CD4-positive, alpha-beta memory T cell (primary cell): Measurements from ENCODE around the gene SMIM22. TPM values are rescaled to one million over a fixed set of nuclear protein-coding genes. Genes with fewer than 3 reads are reported as not detected.

Experiments used
- CTCF ChIA-PET: fragments of 350-600 bp; sonication (Branson Sonifier 250); formaldehyde crosslinking; loops from one replicate; lab custom pipeline; 2021; ENCODE audit warnings: inconsistent platforms; ENCODE audit not compliant: partially characterized antibody; lab: Charles Lee
- POLR2A ChIA-PET: fragments of 350-600 bp; sonication (Branson Sonifier 250); formaldehyde crosslinking; loops from one replicate; lab custom pipeline; 2021; ENCODE audit not compliant: partially characterized antibody; lab: Charles Lee
- DNase-seq, 5 donors: peaks; one replicate each; pipeline versions ENCODE4 v3.0.0 to v3.0.0-alpha.2; 2020 to 2022; ENCODE audit warnings: mixed read lengths in 1 of 5
- H3K27ac ChIP-seq: one replicate; pipeline ENCODE4 v1.7.0; 2013; ENCODE audit warnings: low read depth, low read length
- H3K27me3 ChIP-seq: 2 replicates; pipeline ENCODE4 v1.7.0; 2013; ENCODE audit warnings: mild to moderate bottlenecking, low read length, moderate library complexity; ENCODE audit not compliant: insufficient read depth
- H3K36me3 ChIP-seq: 2 replicates; pipeline ENCODE4 v1.7.0; 2013; ENCODE audit warnings: mild to moderate bottlenecking, low read length, moderate library complexity; ENCODE audit not compliant: insufficient read depth
- H3K4me1 ChIP-seq: 2 replicates; pipeline ENCODE4 v1.7.0; 2013; ENCODE audit warnings: mild to moderate bottlenecking, low read length, moderate library complexity; ENCODE audit not compliant: insufficient read depth
- H3K4me3 ChIP-seq, 2 donors: one replicate each; pipeline ENCODE4 v1.7.0; 2013; ENCODE audit warnings: low read length in 2 of 2, mild to moderate bottlenecking in 1 of 2
- H3K9me3 ChIP-seq, 2 donors: one replicate each; pipeline ENCODE4 v1.7.0; 2013; ENCODE audit warnings: low read length in 2 of 2, control low read depth in 1 of 2; ENCODE audit not compliant: control insufficient read depth in 1 of 2
- H3K27ac Mint-ChIP-seq, 7 donors: one replicate each; pipeline ENCODE4 v1.8.0; 2020 to 2021; ENCODE audit warnings: mixed read lengths in 7 of 7, mild to moderate bottlenecking in 6 of 7, inconsistent platforms in 3 of 7, moderate library complexity in 3 of 7
- H3K27me3 Mint-ChIP-seq, 2 donors: one replicate each; pipeline ENCODE4 v1.8.0; 2020 to 2021; ENCODE audit warnings: mixed read lengths in 2 of 2
- H3K36me3 Mint-ChIP-seq, 2 donors: one replicate each; pipeline ENCODE4 v1.8.0; 2020 to 2021; ENCODE audit warnings: mixed read lengths in 2 of 2, inconsistent platforms in 1 of 2, mild to moderate bottlenecking in 1 of 2
- H3K4me1 Mint-ChIP-seq, 4 donors: one replicate each; pipeline ENCODE4 v1.8.0; 2020 to 2021; ENCODE audit warnings: mixed read lengths in 4 of 4, mild to moderate bottlenecking in 1 of 4
- H3K4me3 Mint-ChIP-seq, 8 donors: one replicate each; pipeline ENCODE4 v1.8.0; 2020 to 2021; ENCODE audit warnings: mixed read lengths in 8 of 8, mild to moderate bottlenecking in 7 of 8, moderate library complexity in 6 of 8, inconsistent platforms in 3 of 8
- H3K9me3 Mint-ChIP-seq, 8 donors: one replicate each; pipeline ENCODE4 v1.8.0; 2020 to 2021; ENCODE audit warnings: mixed read lengths in 8 of 8, mild to moderate bottlenecking in 5 of 8, inconsistent platforms in 3 of 8, moderate library complexity in 1 of 8
- intact Hi-C: fragments of 100-400 bp; cut with micrococcal nuclease; formaldehyde crosslinking; loops from one replicate; pipeline ENCODE4 v1.15.1; 2023
- polyA plus RNA-seq, 2 donors: library from polyadenylated mRNA; unstranded; fragments of 300-500 nt; fragmentation: Illumina TruSeq; gene quantifications; one replicate each; pipeline ENCODE4 v1.2.3, GENCODE V29; 2021
- total RNA-seq, 2 experiments: library from RNA; stranded (reverse); gene quantifications; one replicate each; pipeline ENCODE4 v1.2.3, GENCODE V29; 2021

SMIM22 gene
- total and polyA plus RNA-seq, 4 experiments from 2014 or later, result not detected

DNA sequence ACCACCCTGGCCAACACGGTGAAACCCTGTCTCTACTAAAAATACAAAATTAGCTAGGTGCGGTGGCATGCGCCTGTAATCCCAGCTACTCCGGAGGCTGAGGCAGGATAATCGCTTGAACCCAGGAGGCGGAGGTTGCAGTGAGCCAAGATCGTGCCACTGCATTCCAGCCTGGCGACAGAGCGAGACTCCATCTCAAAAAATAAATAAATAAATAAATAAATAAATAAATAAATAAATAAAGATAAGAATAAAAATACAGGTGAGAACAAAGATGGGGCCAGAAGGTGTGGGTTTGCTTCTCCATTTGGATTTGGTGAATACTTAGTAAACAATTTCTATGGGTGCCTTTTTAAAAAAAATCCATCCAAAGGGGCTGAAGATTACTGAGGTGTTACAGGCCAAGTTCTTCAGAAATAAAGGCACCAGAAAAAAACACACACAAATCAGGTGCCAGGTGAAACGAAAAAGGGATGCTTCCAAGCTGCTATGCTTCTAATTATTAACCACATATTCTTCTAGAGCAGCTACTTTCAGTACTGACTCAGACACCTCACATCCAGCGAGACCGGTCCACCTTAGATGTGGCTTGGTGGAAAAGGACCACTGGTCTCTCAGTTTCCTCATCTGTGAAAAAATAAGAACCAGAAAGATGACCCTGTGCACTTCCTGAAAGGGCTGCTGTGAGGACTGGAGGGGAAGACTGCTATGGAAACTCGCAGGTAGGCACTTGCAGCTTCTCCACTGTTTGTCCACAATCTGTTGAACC, 42.7 kb downstream of the SMIM22 start:
- H3K4me3 Mint-ChIP-seq, result no peak overlapping the region

DNA sequence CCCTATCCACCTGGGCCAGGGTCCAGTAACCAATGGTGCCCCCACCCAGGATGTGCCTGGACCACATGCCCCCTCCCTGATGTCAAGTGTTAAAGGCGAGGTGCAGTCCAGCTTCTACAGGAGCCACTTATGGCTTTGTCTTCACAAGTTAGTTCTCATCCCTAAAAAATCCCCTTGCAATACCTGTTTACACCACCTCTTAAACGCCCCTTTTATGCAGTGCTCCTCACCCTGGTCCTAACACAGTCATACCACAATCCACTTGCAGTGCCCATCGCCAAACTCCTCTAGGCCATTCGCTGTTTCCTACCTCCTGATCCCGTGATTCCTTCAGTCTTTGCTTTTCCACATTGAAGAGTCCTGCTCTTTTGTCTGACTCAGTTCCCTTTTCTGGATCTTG, 44.8 kb downstream of the SMIM22 start:
- no peak for DNase-seq
- H3K4me3 Mint-ChIP-seq, result no peak overlapping the region
- peaks cover 66% of the 10 kb centered on the region for H3K36me3 ChIP-seq
- H3K4me1 ChIP-seq, result peaks cover 3% of the 10 kb centered on the region
- no peaks in the 10 kb centered on the region for H3K9me3 ChIP-seq
- ChIA-PET CTCF (no interaction called here), POLR2A (no interaction called here)
- H3K27ac Mint-ChIP-seq, result peak overlapping the region in 2 of 7 donors; percentile 37 to 43
- H3K27me3 ChIP-seq, result no peaks in the 10 kb centered on the region
- no peak overlapping the region for H3K27ac ChIP-seq
- H3K27me3 Mint-ChIP-seq, result no peaks in the 10 kb centered on the region
- no peak overlapping the region for H3K4me3 ChIP-seq
- H3K36me3 Mint-ChIP-seq, result peaks cover 46 to 86% of the 10 kb centered on the region in 2 donors
- peaks cover 8 to 22% (median 13%) of the 10 kb centered on the region in 4 donors for H3K4me1 Mint-ChIP-seq
- intact Hi-C loops, result no loop called here
- no peaks in the 10 kb centered on the region for H3K9me3 Mint-ChIP-seq

More for the DNA sequence above, 42.7 kb downstream of the SMIM22 start:
- Mint-ChIP-seq H3K27me3 (no peaks in the 10 kb centered on the region), H3K9me3 (no peaks in the 10 kb centered on the region), H3K36me3 (peaks cover 35 to 74% of the 10 kb centered on the region in 2 donors), H3K4me1 (peaks cover 5 to 17% (median 12%) of the 10 kb centered on the region in 4 donors), H3K27ac (peak overlapping the region in 1 of 7 donors; percentile 56)
- H3K36me3 ChIP-seq, result peaks cover 59% of the 10 kb centered on the region
- no peak for DNase-seq
- ChIA-PET POLR2A (interaction anchor here (1.0 kb wide), 1 partner anchor 9 kb away, joined by 3 read pairs; no protein-coding TSS in a partner anchor), CTCF (no interaction called here)
- no peak overlapping the region for H3K4me3 ChIP-seq
- no peak overlapping the region for H3K27ac ChIP-seq
- peaks cover 11% of the 10 kb centered on the region for H3K4me1 ChIP-seq
- no peaks in the 10 kb centered on the region for H3K9me3 ChIP-seq
- H3K27me3 ChIP-seq, result no peaks in the 10 kb centered on the region
- intact Hi-C loops, result no loop called here

DNA sequence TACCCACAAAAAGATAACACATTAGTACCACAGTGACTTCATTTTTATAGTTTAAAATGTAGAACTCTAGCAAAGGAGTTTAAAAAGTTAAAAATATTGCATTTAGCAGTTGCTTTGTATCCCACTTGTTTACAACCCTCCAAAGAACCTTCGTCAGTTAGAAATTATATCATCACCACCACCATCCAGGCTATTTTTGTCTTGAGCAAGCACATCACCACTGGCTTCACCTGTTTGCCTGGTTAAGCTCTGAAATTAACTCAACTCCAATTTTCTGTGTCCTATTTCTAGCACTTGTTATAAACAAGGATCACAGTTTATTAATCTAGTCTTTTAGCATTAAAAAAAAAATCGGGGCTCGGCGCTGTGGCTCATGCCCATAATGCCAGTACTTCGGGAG, 45.8 kb downstream of the SMIM22 start:
- H3K27ac Mint-ChIP-seq, result peak overlapping the region in 1 of 7 donors; percentile 37
- no peak for DNase-seq
- CTCF ChIA-PET, result interaction anchor here (1.0 kb wide), 1 partner anchor 217 kb away, joined by 3 read pairs; the partner anchor contains the start of gene MGRN1
- H3K4me1 Mint-ChIP-seq, result peaks cover 15 to 32% (median 20%) of the 10 kb centered on the region in 4 donors
- Histone ChIP-seq H3K27me3 (no peaks in the 10 kb centered on the region), H3K36me3 (peaks cover 67% of the 10 kb centered on the region), H3K4me3 (no peak overlapping the region), H3K9me3 (no peaks in the 10 kb centered on the region), H3K27ac (no peak overlapping the region), H3K4me1 (peaks cover 13% of the 10 kb centered on the region)
- H3K4me3 Mint-ChIP-seq, result no peak overlapping the region
- intact Hi-C loops, result no loop called here
- H3K27me3 Mint-ChIP-seq, result no peaks in the 10 kb centered on the region
- no peaks in the 10 kb centered on the region for H3K9me3 Mint-ChIP-seq
- POLR2A ChIA-PET, result no interaction called here
- H3K36me3 Mint-ChIP-seq, result peaks cover 47 to 87% of the 10 kb centered on the region in 2 donors

Other genes with a start within 250 kb of the SMIM22 start
- under 1 TPM; 0.29 to 0.33 TPM for gene C16orf96, start 239.0 kb upstream of the SMIM22 start, total RNA-seq
- not detected for gene C16orf96, start 239.0 kb upstream of the SMIM22 start, polyA plus RNA-seq
- 10 to 100 TPM; 30.1 to 41.0 TPM for gene UBALD1, start 180.5 kb upstream of the SMIM22 start, total RNA-seq
- 1 to 10 TPM; 2.4 to 4.8 TPM for gene UBALD1, start 180.5 kb upstream of the SMIM22 start, polyA plus RNA-seq
- 10 to 100 TPM; 62.2 to 64.1 TPM for gene MGRN1, start 170.5 kb upstream of the SMIM22 start, total RNA-seq
- 1 to 10 TPM; 1.2 to 7.7 TPM for gene MGRN1, start 170.5 kb upstream of the SMIM22 start, polyA plus RNA-seq
- gene NUDT16L1, start 101.8 kb upstream of the SMIM22 start, total RNA-seq, result 10 to 100 TPM; 52.4 to 53.7 TPM
- 100 to 1,000 TPM in 1 of 2 donors, 10 to 100 TPM in 1; 80.1 to 125 TPM for gene NUDT16L1, start 101.8 kb upstream of the SMIM22 start, polyA plus RNA-seq
- 10 to 100 TPM; 28.5 to 33.9 TPM for gene ANKS3, start 61.1 kb upstream of the SMIM22 start, total RNA-seq
- 1 to 10 TPM in 1 of 2 donors, under 1 TPM in 1; 0.91 to 5.7 TPM for gene ANKS3, start 61.1 kb upstream of the SMIM22 start, polyA plus RNA-seq
- under 1 TPM; 0.12 to 0.64 TPM for gene DNAAF8, start 60.8 kb upstream of the SMIM22 start, total RNA-seq
- gene DNAAF8, start 60.8 kb upstream of the SMIM22 start, polyA plus RNA-seq, result under 1 TPM in 1 of 2 donors, not detected in 1; 0.11 TPM
- 10 to 100 TPM; 33.9 to 35.6 TPM for gene ZNF500, start 28.2 kb upstream of the SMIM22 start, total RNA-seq
- 10 to 100 TPM in 1 of 2 donors, 1 to 10 TPM in 1; 7.9 to 13.0 TPM for gene ZNF500, start 28.2 kb upstream of the SMIM22 start, polyA plus RNA-seq
- not detected for gene SEPTIN12, start 7.0 kb upstream of the SMIM22 start, total RNA-seq
- not detected for gene SEPTIN12, start 7.0 kb upstream of the SMIM22 start, polyA plus RNA-seq
- 1 to 10 TPM; 9.7 to 9.9 TPM for gene ROGDI, start 7.3 kb downstream of the SMIM22 start, total RNA-seq
- gene ROGDI, start 7.3 kb downstream of the SMIM22 start, polyA plus RNA-seq, result 10 to 100 TPM in 1 of 2 donors, 1 to 10 TPM in 1; 8.6 to 19.1 TPM
- gene GLYR1, start 51.9 kb downstream of the SMIM22 start, total RNA-seq, result 100 to 1,000 TPM; 117 to 121 TPM
- gene GLYR1, start 51.9 kb downstream of the SMIM22 start, polyA plus RNA-seq, result 10 to 100 TPM; 22.8 to 44.6 TPM
- 10 to 100 TPM; 40.4 to 42.7 TPM for gene UBN1, start 52.1 kb downstream of the SMIM22 start, total RNA-seq
- 10 to 100 TPM in 1 of 2 donors, 1 to 10 TPM in 1; 6.0 to 17.5 TPM for gene UBN1, start 52.1 kb downstream of the SMIM22 start, polyA plus RNA-seq
- not detected for gene PPL, start 141.8 kb downstream of the SMIM22 start, total RNA-seq
- under 1 TPM in 1 of 2 donors, not detected in 1; 0.39 TPM for gene PPL, start 141.8 kb downstream of the SMIM22 start, polyA plus RNA-seq
- gene SEC14L5, start 163.0 kb downstream of the SMIM22 start, total RNA-seq, result not detected
- not detected for gene SEC14L5, start 163.0 kb downstream of the SMIM22 start, polyA plus RNA-seq
- 10 to 100 TPM; 30.7 to 33.2 TPM for gene NAGPA, start 238.6 kb downstream of the SMIM22 start, total RNA-seq
- 10 to 100 TPM; 32.2 to 36.8 TPM for gene NAGPA, start 238.6 kb downstream of the SMIM22 start, polyA plus RNA-seq